Activated naive CD8-positive, alpha-beta T cell treated with anti-CD3 and anti-CD28 coated beads, Interleukin-2, amount 50 U/mL, for 24 hours (primary cell): Measurements from ENCODE around the gene IFT27.

Experiments used
- ATAC-seq: fragments of 150-1000 bp; cut with Tn5 transposase; one replicate; pipeline ENCODE4 v1.10.0; 2021
- DNase-seq: peaks from one replicate; pipeline ENCODE4 v3.0.0; 2021
- H3K27ac Mint-ChIP-seq: one replicate; pipeline ENCODE4 v1.8.0; 2021; ENCODE audit warnings: mild to moderate bottlenecking, mixed read lengths
- H3K27me3 Mint-ChIP-seq: one replicate; pipeline ENCODE4 v1.8.0; 2021; ENCODE audit warnings: mixed read lengths
- H3K36me3 Mint-ChIP-seq: one replicate; pipeline ENCODE4 v1.8.0; 2021; ENCODE audit warnings: low read depth, mixed read lengths
- H3K4me1 Mint-ChIP-seq: one replicate; pipeline ENCODE4 v1.8.0; 2021; ENCODE audit warnings: mixed read lengths
- H3K4me3 Mint-ChIP-seq: one replicate; pipeline ENCODE4 v1.8.0; 2021; ENCODE audit warnings: mild to moderate bottlenecking, moderate library complexity, mixed read lengths
- H3K9me3 Mint-ChIP-seq: one replicate; pipeline ENCODE4 v1.8.0; 2021; ENCODE audit warnings: mixed read lengths

Gene IFT27

GRCh38 chr22:36778020-36778419, 2.1 kb upstream of the IFT27 start:
- peak overlapping the region; percentile 12 for H3K27ac Mint-ChIP-seq
- H3K27me3 Mint-ChIP-seq: peaks cover 5% of the 10 kb centered on the region
- no peaks in the 10 kb centered on the region for H3K9me3 Mint-ChIP-seq
- DNase-seq: no peak
- peaks cover 56% of the 10 kb centered on the region for H3K4me1 Mint-ChIP-seq
- no peak for ATAC-seq
- no peak overlapping the region for H3K4me3 Mint-ChIP-seq
- no peaks in the 10 kb centered on the region for H3K36me3 Mint-ChIP-seq

- DNase-seq (peak; percentile 16), ATAC-seq (no peak)
- Mint-ChIP-seq H3K4me3 (peak overlapping the region; percentile 87), H3K27ac (peak overlapping the region; percentile 83), H3K27me3 (no peaks in the 10 kb centered on the region), H3K9me3 (no peaks in the 10 kb centered on the region), H3K36me3 (no peaks in the 10 kb centered on the region), H3K4me1 (peaks cover 46% of the 10 kb centered on the region)
Measured at GRCh38 chr22:36776722-36777121, 803 bp upstream of the IFT27 start.

- H3K4me1 Mint-ChIP-seq: peaks cover 40% of the 10 kb centered on the region
- no peaks in the 10 kb centered on the region for H3K9me3 Mint-ChIP-seq
- ATAC-seq (no peak), DNase-seq (peak; percentile 33)
- no peaks in the 10 kb centered on the region for H3K36me3 Mint-ChIP-seq
- no peaks in the 10 kb centered on the region for H3K27me3 Mint-ChIP-seq
- H3K27ac Mint-ChIP-seq: peak overlapping the region; percentile 83
- peak overlapping the region; percentile 87 for H3K4me3 Mint-ChIP-seq
Measured at GRCh38 chr22:36775586-36775963, 344 bp downstream of the IFT27 start.

- DNase-seq (no peak), ATAC-seq (no peak)
- H3K9me3 Mint-ChIP-seq: no peaks in the 10 kb centered on the region
- no peak overlapping the region for H3K27ac Mint-ChIP-seq
- no peak overlapping the region for H3K4me3 Mint-ChIP-seq
- peaks cover 38% of the 10 kb centered on the region for H3K4me1 Mint-ChIP-seq
- H3K27me3 Mint-ChIP-seq: no peaks in the 10 kb centered on the region
- H3K36me3 Mint-ChIP-seq: no peaks in the 10 kb centered on the region
Measured at GRCh38 chr22:36773935-36774334, 2.0 kb downstream of the IFT27 start.

GRCh38 chr22:36772451-36772850, 3.5 kb downstream of the IFT27 start:
- Mint-ChIP-seq H3K27me3 (no peaks in the 10 kb centered on the region), H3K27ac (no peak overlapping the region), H3K4me3 (no peak overlapping the region), H3K4me1 (peaks cover 24% of the 10 kb centered on the region), H3K9me3 (no peaks in the 10 kb centered on the region), H3K36me3 (no peaks in the 10 kb centered on the region)
- DNase-seq (no peak), ATAC-seq (no peak)

GRCh38 chr22:36771356-36772063, 4.4 kb downstream of the IFT27 start:
- Mint-ChIP-seq H3K27ac (no peak overlapping the region), H3K27me3 (no peaks in the 10 kb centered on the region), H3K36me3 (no peaks in the 10 kb centered on the region), H3K4me3 (no peak overlapping the region), H3K9me3 (no peaks in the 10 kb centered on the region), H3K4me1 (peaks cover 15% of the 10 kb centered on the region)
- ATAC-seq (no peak), DNase-seq (no peak)

GRCh38 chr22:36770513-36771231, 5.2 kb downstream of the IFT27 start:
- no peak for DNase-seq
- no peaks in the 10 kb centered on the region for H3K9me3 Mint-ChIP-seq
- no peaks in the 10 kb centered on the region for H3K36me3 Mint-ChIP-seq
- H3K27me3 Mint-ChIP-seq: no peaks in the 10 kb centered on the region
- no peak overlapping the region for H3K4me3 Mint-ChIP-seq
- ATAC-seq: no peak
- H3K27ac Mint-ChIP-seq: no peak overlapping the region
- H3K4me1 Mint-ChIP-seq: peaks cover 12% of the 10 kb centered on the region

GRCh38 chr22:36769541-36770512, 6.1 kb downstream of the IFT27 start:
- H3K27me3 Mint-ChIP-seq: no peaks in the 10 kb centered on the region
- no peaks in the 10 kb centered on the region for H3K36me3 Mint-ChIP-seq
- H3K27ac Mint-ChIP-seq: no peak overlapping the region
- no peaks in the 10 kb centered on the region for H3K9me3 Mint-ChIP-seq
- DNase-seq: no peak
- no peak overlapping the region for H3K4me3 Mint-ChIP-seq
- H3K4me1 Mint-ChIP-seq: peaks cover 6% of the 10 kb centered on the region
- ATAC-seq: no peak

GRCh38 chr22:36768616-36769015, 7.3 kb downstream of the IFT27 start:
- H3K27ac Mint-ChIP-seq: no peak overlapping the region
- H3K36me3 Mint-ChIP-seq: no peaks in the 10 kb centered on the region
- ATAC-seq: no peak
- DNase-seq: no peak
- H3K4me1 Mint-ChIP-seq: peaks cover 3% of the 10 kb centered on the region
- H3K27me3 Mint-ChIP-seq: no peaks in the 10 kb centered on the region
- H3K9me3 Mint-ChIP-seq: no peaks in the 10 kb centered on the region
- no peak overlapping the region for H3K4me3 Mint-ChIP-seq

GRCh38 chr22:36768141-36768540, 7.8 kb downstream of the IFT27 start:
- H3K27me3 Mint-ChIP-seq: no peaks in the 10 kb centered on the region
- no peak overlapping the region for H3K4me3 Mint-ChIP-seq
- no peaks in the 10 kb centered on the region for H3K9me3 Mint-ChIP-seq
- ATAC-seq (no peak), DNase-seq (no peak)
- peaks cover 2% of the 10 kb centered on the region for H3K4me1 Mint-ChIP-seq
- no peaks in the 10 kb centered on the region for H3K36me3 Mint-ChIP-seq
- no peak overlapping the region for H3K27ac Mint-ChIP-seq

- no peaks in the 10 kb centered on the region for H3K27me3 Mint-ChIP-seq
- no peak overlapping the region for H3K4me3 Mint-ChIP-seq
Measured at GRCh38 chr22:36767035-36767775, 8.7 kb downstream of the IFT27 start.

GRCh38 chr22:36765943-36766450, 9.9 kb downstream of the IFT27 start:
- Mint-ChIP-seq H3K4me1 (peaks cover 2% of the 10 kb centered on the region), H3K36me3 (peaks cover 2% of the 10 kb centered on the region), H3K9me3 (no peaks in the 10 kb centered on the region), H3K4me3 (no peak overlapping the region), H3K27me3 (no peaks in the 10 kb centered on the region), H3K27ac (no peak overlapping the region)
- DNase-seq (no peak), ATAC-seq (no peak)

More at GRCh38 chr22:36767035-36767775, 8.7 kb downstream of the IFT27 start:
- peaks cover 2% of the 10 kb centered on the region for H3K36me3 Mint-ChIP-seq
- peaks cover 2% of the 10 kb centered on the region for H3K4me1 Mint-ChIP-seq
- no peak overlapping the region for H3K27ac Mint-ChIP-seq
- no peaks in the 10 kb centered on the region for H3K9me3 Mint-ChIP-seq
- ATAC-seq (no peak), DNase-seq (no peak)

GRCh38 chr22:36765131-36765942, 10.6 kb downstream of the IFT27 start:
- no peak overlapping the region for H3K27ac Mint-ChIP-seq

More at GRCh38 chr22:36765131-36765942, 10.6 kb downstream of the IFT27 start:
- H3K36me3 Mint-ChIP-seq: peaks cover 2% of the 10 kb centered on the region
- H3K4me3 Mint-ChIP-seq: no peak overlapping the region
- H3K4me1 Mint-ChIP-seq: peaks cover 2% of the 10 kb centered on the region
- H3K27me3 Mint-ChIP-seq: no peaks in the 10 kb centered on the region
- DNase-seq: no peak
- H3K9me3 Mint-ChIP-seq: no peaks in the 10 kb centered on the region
- ATAC-seq: no peak
